Stimulated activated CD4-positive, alpha-beta T cell treated with anti-CD3 and anti-CD28 coated beads, Interleukin-2, amount 100 ng/mL, for 4 hours (primary cell): Measurements from ENCODE around the gene ZNF239.
A peak's percentile ranks its signal among the peaks of the same experiment; 100 is the strongest.
"Not testable (repeated sequence)": the region's sequence is repeated elsewhere in the genome, so short reads cannot be mapped to it uniquely, and the experiment has no call there.

Experiments used
- DNase-seq: peaks from one replicate; pipeline ENCODE4 v3.0.0-alpha.2; 2020; ENCODE audit warnings: low read depth

Gene ZNF239

DNA sequence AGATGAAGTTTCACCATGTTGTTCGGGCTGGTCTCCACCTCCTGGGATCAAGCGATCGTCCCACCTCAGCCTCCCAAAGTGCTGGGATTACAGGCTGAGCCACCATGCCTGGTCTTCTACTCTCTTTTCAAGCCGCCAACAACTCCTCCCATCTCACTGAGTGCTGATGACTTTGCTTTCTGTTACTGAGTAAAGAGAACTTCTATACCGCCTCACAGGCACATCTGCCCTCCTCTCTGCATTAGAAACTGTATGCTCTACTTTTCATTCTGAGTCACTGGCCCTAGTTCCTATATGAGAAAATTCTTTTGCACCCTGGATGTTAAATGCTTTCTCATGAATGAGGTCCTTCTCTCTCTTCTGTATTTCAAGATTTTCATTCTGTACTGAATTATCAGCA lies 2.2 kb upstream of the ZNF239 start:
- DNase-seq, result no peak

DNA sequence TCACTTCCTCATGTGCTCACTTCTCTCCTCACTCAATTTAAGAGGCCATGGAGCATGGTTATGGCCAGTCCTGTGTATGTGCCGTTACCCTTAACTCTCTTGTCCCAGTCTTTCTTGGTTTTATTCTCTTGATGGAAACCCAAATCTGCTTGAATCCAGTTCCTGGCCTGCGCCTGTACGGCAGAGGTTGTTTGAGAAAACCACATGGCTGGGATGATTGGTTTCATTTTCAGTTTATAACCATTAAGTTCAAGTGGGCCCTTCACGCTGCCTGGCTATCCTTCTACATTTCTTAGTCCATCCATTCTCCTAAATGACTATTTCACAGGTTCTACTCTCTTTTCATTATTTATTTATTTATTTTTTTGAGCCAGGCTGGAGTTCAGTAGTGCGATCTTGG lies 1.6 kb upstream of the ZNF239 start:
- DNase-seq, result no peak

DNA sequence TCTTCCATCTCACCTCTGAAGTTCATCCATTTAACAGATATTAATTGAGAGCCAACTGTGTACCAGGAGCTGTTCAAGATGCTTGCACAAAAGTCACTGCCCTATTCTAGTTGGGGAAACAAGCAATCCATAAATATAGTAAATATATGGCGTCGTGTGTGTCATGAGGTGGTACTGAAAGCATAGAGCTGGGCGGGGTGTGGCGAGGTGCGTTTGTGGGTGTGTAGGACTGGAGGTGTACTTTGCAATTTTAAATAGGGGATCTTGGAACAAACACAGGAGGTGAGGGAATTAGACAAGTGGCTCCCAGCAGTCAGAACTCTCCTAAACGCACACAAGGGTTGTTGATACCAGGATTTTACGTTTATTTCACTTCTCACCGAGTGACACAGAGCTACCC lies 490 bp upstream of the ZNF239 start:
- DNase-seq, result no peak

DNA sequence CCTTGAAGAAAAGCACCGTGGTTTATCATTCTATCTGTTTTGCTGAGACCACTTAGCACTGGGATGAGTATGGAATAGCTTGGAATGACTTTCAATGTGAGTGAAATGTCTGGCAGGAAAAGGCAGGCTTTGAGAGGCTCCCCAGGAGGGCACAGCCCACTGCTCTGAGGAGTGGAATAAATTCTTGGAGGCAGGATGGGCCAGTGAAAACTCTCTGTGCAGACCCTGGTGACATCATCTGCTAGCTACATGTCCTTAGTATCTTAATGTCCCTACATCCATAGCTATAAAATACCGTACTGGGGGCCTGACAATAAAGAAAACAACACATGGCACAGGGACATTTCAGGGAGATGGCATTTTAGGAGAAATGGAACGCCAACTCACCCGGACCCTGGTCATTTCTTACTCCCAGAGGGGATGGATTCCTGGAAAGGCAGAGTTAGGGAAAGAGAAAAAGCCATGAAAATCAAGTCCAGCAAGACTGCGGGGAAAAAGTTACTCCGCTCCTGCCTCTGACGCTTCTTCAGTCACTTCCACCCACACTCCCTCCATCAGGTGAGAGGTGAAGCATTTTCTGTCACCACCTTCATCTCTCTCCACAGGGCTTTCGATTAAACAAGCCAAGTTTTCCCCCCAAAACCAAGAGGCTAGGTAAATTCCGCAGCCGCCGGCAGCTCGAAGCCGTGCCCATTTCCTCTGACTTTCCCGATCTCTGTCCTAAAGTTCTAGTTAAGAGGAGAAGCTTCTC lies 991 bp downstream of the ZNF239 start:
- DNase-seq, result peak; percentile 31

DNA sequence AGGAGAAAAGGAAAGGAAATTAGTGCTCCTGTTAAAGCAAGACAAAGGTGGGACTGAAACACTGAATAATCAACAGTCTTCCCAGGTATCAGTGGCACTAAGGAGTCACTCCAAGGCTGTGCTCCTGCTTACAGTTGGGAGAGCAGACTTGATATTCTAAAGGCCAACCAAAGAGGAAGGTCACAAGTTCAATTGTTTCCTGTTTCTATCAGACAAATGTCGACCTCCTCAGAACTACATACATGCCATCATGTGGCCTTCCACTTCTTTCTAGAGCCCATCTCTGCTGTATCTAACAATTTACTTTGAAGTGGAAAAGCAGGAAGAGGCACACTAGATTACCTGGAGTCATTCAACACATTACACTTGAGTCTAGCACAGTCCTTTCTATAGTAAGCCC lies 3.4 kb downstream of the ZNF239 start:
- no peak for DNase-seq

DNA sequence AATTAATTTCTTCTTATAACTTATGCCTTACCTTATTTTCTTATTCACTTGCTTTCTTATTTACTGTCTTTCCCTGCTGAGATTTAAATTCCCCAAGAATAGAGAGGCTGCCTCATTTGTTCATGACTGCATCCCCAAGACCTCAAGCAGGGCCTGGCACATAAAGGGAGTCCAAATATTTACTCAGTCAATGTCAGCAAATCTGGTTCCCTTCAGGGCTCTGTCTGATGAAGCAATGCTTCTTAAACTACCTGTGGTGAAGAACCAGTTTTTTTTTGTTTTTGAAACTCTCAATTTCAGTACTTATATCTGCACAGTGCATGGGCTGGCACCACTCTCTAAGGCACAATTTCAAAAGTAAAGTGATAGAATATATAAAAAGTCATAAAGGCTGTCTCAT lies 4.7 kb downstream of the ZNF239 start:
- DNase-seq, result no peak

DNA sequence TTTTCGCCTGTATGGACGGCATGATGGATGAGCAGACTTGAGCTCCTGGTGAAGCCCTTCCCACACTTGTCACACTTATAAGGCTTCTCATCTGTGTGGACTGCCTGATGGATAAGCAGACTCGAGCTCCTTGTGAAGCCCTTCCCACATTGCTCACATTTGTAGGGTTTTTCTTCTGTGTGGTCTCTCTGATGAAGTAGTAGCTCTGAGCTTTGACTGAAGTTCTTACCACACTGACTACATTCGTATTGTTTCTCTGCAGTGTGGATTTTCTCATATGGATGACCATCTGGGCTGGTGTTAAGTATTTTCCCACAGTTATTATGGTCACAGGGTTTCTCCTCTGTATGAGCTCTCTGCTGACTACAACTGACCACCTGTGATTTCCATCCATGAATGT lies 17.2 kb downstream of the ZNF239 start:
- no peak for DNase-seq

DNA sequence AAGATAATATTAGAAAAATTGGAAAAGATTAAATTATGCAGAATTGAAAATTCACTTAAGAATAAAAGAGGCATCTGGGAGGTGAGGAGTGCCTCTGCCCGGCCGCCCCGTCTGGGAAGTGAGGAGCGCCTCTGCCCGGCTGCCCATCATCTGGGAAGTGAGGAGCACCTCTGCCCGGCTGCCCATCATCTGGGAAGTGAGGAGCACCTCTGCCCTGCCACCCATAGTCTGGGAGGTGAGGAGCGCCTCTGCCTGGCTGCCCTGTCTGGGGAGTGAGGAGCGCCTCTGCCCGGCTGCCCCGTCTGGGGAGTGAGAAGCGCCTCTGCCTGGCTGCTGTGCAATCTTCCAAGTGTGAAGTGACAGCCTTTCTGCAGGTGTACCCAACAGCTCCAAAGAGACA lies 30.7 kb downstream of the ZNF239 start:
- DNase-seq, result not testable (repeated sequence)

DNA sequence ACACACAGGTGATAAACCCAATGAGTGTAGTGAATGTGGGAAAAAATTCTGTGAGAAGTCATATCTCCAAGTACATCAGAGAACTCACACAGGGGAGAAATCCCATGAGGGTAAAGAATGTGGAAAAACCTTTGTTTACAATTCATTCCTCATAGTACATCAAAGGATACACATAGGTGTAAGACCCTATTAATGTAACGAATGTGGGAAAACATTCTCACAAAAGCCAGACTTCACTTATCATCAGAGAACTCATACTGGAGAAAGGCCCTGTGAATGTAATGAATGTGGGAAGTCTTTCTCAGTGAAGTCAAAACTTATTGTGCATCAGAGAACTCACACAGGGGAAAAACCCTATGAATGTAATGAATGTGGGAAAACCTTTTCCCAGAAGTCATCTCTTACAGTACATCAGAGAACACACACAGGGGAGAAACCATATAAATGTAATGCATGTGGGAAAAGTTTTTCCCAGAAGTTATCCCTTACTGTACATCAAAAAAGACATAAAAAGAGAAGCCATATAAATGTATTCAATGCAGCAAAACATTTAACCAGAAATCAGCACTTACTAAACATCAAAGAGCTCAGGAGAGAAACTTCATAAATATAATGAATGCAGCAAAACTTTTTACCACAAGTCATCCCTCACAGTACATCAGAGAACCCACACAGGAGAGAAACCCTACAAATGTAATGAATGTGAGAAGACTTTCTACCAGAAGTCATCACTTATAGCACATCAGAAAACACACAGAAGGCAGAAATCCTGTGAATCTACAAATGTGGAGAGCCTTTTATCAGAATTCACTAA lies 49.8 kb downstream of the ZNF239 start:
- DNase-seq, result no peak
